OCI-LY3 (cell line): ENCODE results near the gene B4GALT7.
A peak's percentile ranks its signal among the peaks of the same experiment; 100 is the strongest.

Experiments used
- H2AFZ ChIP-seq: fragments of 200-600, 300-600 bp; shearing (Covaris generic); 2 replicates; pipeline ENCODE4 v1.6.0; 2014; ENCODE audit warnings: antibody characterized with exemption, low read depth, low read length
- H3K27ac ChIP-seq: fragments of 200-600, 300-600 bp; sonication (generic); 2 replicates; pipeline ENCODE4 v1.5.1; 2014; ENCODE audit warnings: mild to moderate bottlenecking, low read length, moderate library complexity, mixed read lengths
- H3K27me3 ChIP-seq: fragments of 200-600, 300-600 bp; sonication (generic); 2 replicates; pipeline ENCODE4 v1.6.1; 2014; ENCODE audit warnings: low read depth, low read length, mixed read lengths
- H3K36me3 ChIP-seq: fragments of 200-600, 300-600 bp; sonication (generic); replicated peaks from 2 replicates; pipeline ENCODE3; 2014; ENCODE audit warnings: low read depth, low read length, mixed read lengths
- H3K4me1 ChIP-seq: fragments of 300-600, 200-600 bp; sonication (generic); 2 replicates; pipeline ENCODE4 v1.6.1; 2014; ENCODE audit warnings: low read length, mixed read lengths
- H3K4me2 ChIP-seq: fragments of 200-600, 300-600 bp; sonication (generic); 2 replicates; pipeline ENCODE4 v1.6.1; 2014; ENCODE audit warnings: low read length, mixed read lengths
- H3K4me3 ChIP-seq: fragments of 300-600, 200-600 bp; sonication (generic); 2 replicates; pipeline ENCODE4 v1.5.1; 2014; ENCODE audit warnings: antibody characterized with exemption, mild to moderate bottlenecking, low read length, moderate library complexity
- H3K79me2 ChIP-seq: fragments of 300-600, 200-600 bp; shearing (Covaris generic); 2 replicates; pipeline ENCODE4 v1.6.1; 2014; ENCODE audit warnings: mild to moderate bottlenecking, low read length, mixed read lengths
- H3K9ac ChIP-seq: fragments of 300-600, 200-600 bp; shearing (Covaris generic); 2 replicates; pipeline ENCODE4 v1.6.0; 2014; ENCODE audit warnings: mild to moderate bottlenecking, low read length, moderate library complexity
- H3K9me3 ChIP-seq: fragments of 200-600, 300-600 bp; shearing (Covaris generic); 2 replicates; pipeline ENCODE4 v1.6.1; 2014; ENCODE audit warnings: low read length, mixed read lengths; ENCODE audit not compliant: insufficient read depth
- H4K20me1 ChIP-seq: fragments of 200-600, 300-600 bp; sonication (generic); 2 replicates; pipeline ENCODE4 v1.6.1; 2016; ENCODE audit warnings: low read length, mixed read lengths; ENCODE audit not compliant: insufficient read depth
- CTCF ChIP-seq: fragments of 200-600, 300-600 bp; sonication (generic); IDR thresholded peaks from 2 replicates; pipeline ENCODE4 v1.5.1; 2014; ENCODE audit warnings: antibody characterized with exemption, low read length, low read depth
- EZH2phosphoT487 ChIP-seq: fragments of 200-600 bp; shearing (Covaris generic); IDR thresholded peaks from 2 replicates; pipeline ENCODE4 v1.6.1; 2018; ENCODE audit warnings: antibody characterized with exemption, mixed run types, low read depth

The B4GALT7 gene

GRCh38 chr5:177599731-177600507 is at the start of gene B4GALT7:
B4GALT7 (plus strand) TSS chr5:177600132; CDS start chr5:177600211, 79 bp downstream.
- H3K9ac ChIP-seq: peak within 1 kb of the TSS; percentile 89
- H3K79me2 ChIP-seq: peaks cover 19% of the 10 kb centered on the region
- TF ChIP-seq CTCF: no peak
- no peak for TF ChIP-seq EZH2phosphoT487
- peak within 1 kb of the TSS; percentile 96 for H2AFZ ChIP-seq
- H4K20me1 ChIP-seq: no peaks in the 10 kb centered on the region
- H3K4me3 ChIP-seq: peak within 1 kb of the TSS; percentile 84
- H3K4me2 ChIP-seq: peak within 1 kb of the TSS; percentile 93
- no peaks in the 10 kb centered on the region for H3K9me3 ChIP-seq
- peak within 1 kb of the TSS; percentile 70 for H3K27ac ChIP-seq
- H3K4me1 ChIP-seq: peaks cover 9% of the 10 kb centered on the region
- peaks cover 23% of the 10 kb centered on the region for H3K36me3 ChIP-seq
- no peaks in the 10 kb centered on the region for H3K27me3 ChIP-seq

- TF ChIP-seq EZH2phosphoT487: no peak
- no peak for TF ChIP-seq CTCF
- H3K79me2 ChIP-seq: peaks cover 45% of the 10 kb centered on the region
- peak overlapping the region; percentile 85 for H3K9ac ChIP-seq
- no peak overlapping the region for H3K27ac ChIP-seq
- peaks cover 19% of the 10 kb centered on the region; the same call in 1 of the 2 replicates for H4K20me1 ChIP-seq
- H3K27me3 ChIP-seq: no peaks in the 10 kb centered on the region
- no peaks in the 10 kb centered on the region for H3K9me3 ChIP-seq
- H3K4me3 ChIP-seq: peak overlapping the region; percentile 97
- H2AFZ ChIP-seq: no peak overlapping the region
- H3K4me2 ChIP-seq: peak overlapping the region; percentile 94
- H3K4me1 ChIP-seq: peaks cover 9% of the 10 kb centered on the region
- H3K36me3 ChIP-seq: peaks cover 17% of the 10 kb centered on the region
These were observed 47.0 kb upstream of the B4GALT7 start for GRCh38 chr5:177552839-177553455.

- H3K36me3 ChIP-seq: peaks cover 17% of the 10 kb centered on the region
- TF ChIP-seq EZH2phosphoT487 (no peak), CTCF (no peak)
- no peak overlapping the region for H3K27ac ChIP-seq
- H3K79me2 ChIP-seq: peaks cover 39% of the 10 kb centered on the region
- no peaks in the 10 kb centered on the region for H3K27me3 ChIP-seq
- H2AFZ ChIP-seq: no peak overlapping the region
- no peaks in the 10 kb centered on the region for H3K9me3 ChIP-seq
- peak overlapping the region; percentile 85 for H3K9ac ChIP-seq
- H3K4me1 ChIP-seq: peaks cover 9% of the 10 kb centered on the region
- H3K4me2 ChIP-seq: peak overlapping the region; percentile 94
- H4K20me1 ChIP-seq: peaks cover 13% of the 10 kb centered on the region; the same call in 1 of the 2 replicates
- peak overlapping the region; percentile 97 for H3K4me3 ChIP-seq
These were observed 46.1 kb upstream of the B4GALT7 start for GRCh38 chr5:177553671-177554429.
